Parathyroid adenoma (tissue), 2 donors: ENCODE measurements around the gene FAM168B.
"Not testable (repeated sequence)": the region's sequence is repeated elsewhere in the genome, so short reads cannot be mapped to it uniquely, and the experiment has no call there.

ENCODE experiments used
- H2AFZ ChIP-seq: fragments of 300-600 bp; sonication (generic); one replicate; pipeline ENCODE4 v1.7.0; 2017; ENCODE audit warnings: antibody characterized with exemption, mild to moderate bottlenecking
- H3K27ac ChIP-seq: fragments of 300-600 bp; sonication (generic); one replicate; pipeline ENCODE4 v1.7.0; 2017
- H3K27me3 ChIP-seq: fragments of 300-600 bp; sonication (generic); one replicate; pipeline ENCODE4 v1.7.0; 2017; ENCODE audit warnings: low read length; ENCODE audit not compliant: control insufficient read depth, insufficient read depth
- H3K36me3 ChIP-seq: fragments of 300-600 bp; sonication (generic); one replicate; pipeline ENCODE4 v1.7.0; 2017; ENCODE audit warnings: low read length; ENCODE audit not compliant: control insufficient read depth, insufficient read depth
- H3K4me1 ChIP-seq: fragments of 300-600 bp; sonication (generic); one replicate; pipeline ENCODE4 v1.7.0; 2017; ENCODE audit warnings: control low read depth
- H3K4me2 ChIP-seq: fragments of 300-600 bp; sonication (generic); one replicate; pipeline ENCODE4 v1.7.0; 2017; ENCODE audit warnings: low read length
- H3K4me3 ChIP-seq: fragments of 300-600 bp; sonication (generic); one replicate; pipeline ENCODE4 v1.7.0; 2017; ENCODE audit warnings: low read depth, low read length
- H3K79me2 ChIP-seq: fragments of 300-600 bp; sonication (generic); one replicate; pipeline ENCODE4 v1.7.0; 2017; ENCODE audit warnings: control low read depth
- H3K9ac ChIP-seq: fragments of 300-600 bp; sonication (generic); one replicate; pipeline ENCODE4 v1.7.0; 2017; ENCODE audit warnings: mild to moderate bottlenecking
- H3K9me3 ChIP-seq: fragments of 300-600 bp; sonication (generic); one replicate; pipeline ENCODE4 v1.7.0; 2017; ENCODE audit warnings: low read length; ENCODE audit not compliant: control insufficient read depth
- CTCF ChIP-seq: fragments of 300-600 bp; sonication (generic); IDR thresholded peaks from one replicate; pipeline ENCODE4 v1.7.0; 2017; ENCODE audit warnings: antibody characterized with exemption, mild to moderate bottlenecking
- donor health status: primary hyperparathyroidism.

The FAM168B gene

GRCh38 chr2:131092458-131093005 lies 728 bp downstream of the FAM168B start:
- Histone ChIP-seq H3K9ac (peak overlapping the region; percentile 41), H3K36me3 (no peaks in the 10 kb centered on the region), H3K27ac (peak overlapping the region; percentile 91), H3K4me3 (peak overlapping the region; percentile 74), H3K9me3 (no peaks in the 10 kb centered on the region), H3K27me3 (no peaks in the 10 kb centered on the region), H3K4me2 (peak overlapping the region; percentile 39), H3K4me1 (peaks cover 2% of the 10 kb centered on the region), H3K79me2 (peaks cover 37% of the 10 kb centered on the region), H2AFZ (peak overlapping the region; percentile 64)
- TF ChIP-seq CTCF = no peak

- TF ChIP-seq CTCF = no peak
- H3K4me1 ChIP-seq = peaks cover 4% of the 10 kb centered on the region
Observed at GRCh38 chr2:131085646-131086045, 7.6 kb downstream of the FAM168B start.

GRCh38 chr2:131081190-131081589 lies 12.1 kb downstream of the FAM168B start:
- Histone ChIP-seq H3K4me2 (no peak overlapping the region), H3K27ac (no peak overlapping the region), H3K4me3 (no peak overlapping the region), H3K4me1 (peaks cover 4% of the 10 kb centered on the region), H3K79me2 (peaks cover 75% of the 10 kb centered on the region), H3K9ac (no peak overlapping the region), H3K36me3 (no peaks in the 10 kb centered on the region), H3K9me3 (no peaks in the 10 kb centered on the region), H2AFZ (no peak overlapping the region), H3K27me3 (no peaks in the 10 kb centered on the region)
- TF ChIP-seq CTCF = no peak

More at GRCh38 chr2:131085646-131086045, 7.6 kb downstream of the FAM168B start:
- no peak overlapping the region for H2AFZ ChIP-seq
- H3K9me3 ChIP-seq = no peaks in the 10 kb centered on the region
- H3K4me2 ChIP-seq = no peak overlapping the region
- H3K9ac ChIP-seq = no peak overlapping the region
- H3K27ac ChIP-seq = no peak overlapping the region
- no peaks in the 10 kb centered on the region for H3K27me3 ChIP-seq
- no peaks in the 10 kb centered on the region for H3K36me3 ChIP-seq
- no peak overlapping the region for H3K4me3 ChIP-seq
- H3K79me2 ChIP-seq = peaks cover 84% of the 10 kb centered on the region

- not testable (repeated sequence) for H3K9me3 ChIP-seq, H3K36me3 ChIP-seq, H3K4me2 ChIP-seq, H3K27me3 ChIP-seq, H3K4me1 ChIP-seq, H3K9ac ChIP-seq, H3K4me3 ChIP-seq, H3K27ac ChIP-seq, H2AFZ ChIP-seq
- H3K79me2 ChIP-seq = peaks cover 73% of the 10 kb centered on the region
Observed at GRCh38 chr2:131079931-131080330, 13.3 kb downstream of the FAM168B start.

- no peak for TF ChIP-seq CTCF
- Histone ChIP-seq H3K27ac (no peak overlapping the region), H3K9ac (no peak overlapping the region)
Observed at GRCh38 chr2:131077966-131078365, 15.3 kb downstream of the FAM168B start.

More at GRCh38 chr2:131077966-131078365, 15.3 kb downstream of the FAM168B start:
- H2AFZ ChIP-seq = no peak overlapping the region
- H3K4me1 ChIP-seq = peaks cover 8% of the 10 kb centered on the region
- no peaks in the 10 kb centered on the region for H3K36me3 ChIP-seq
- no peak overlapping the region for H3K4me3 ChIP-seq
- no peaks in the 10 kb centered on the region for H3K9me3 ChIP-seq
- H3K79me2 ChIP-seq = peaks cover 76% of the 10 kb centered on the region
- H3K4me2 ChIP-seq = no peak overlapping the region
- no peaks in the 10 kb centered on the region for H3K27me3 ChIP-seq
